GM18499 (cell line): Measurements from ENCODE around the gene MORN1.

Experiments
- ATAC-seq: cut with Tn5 transposase; IDR thresholded peaks from one replicate; pipeline ENCODE4 v1.9.1; 2021; ENCODE audit warnings: moderate number of reproducible peaks; ENCODE audit not compliant: insufficient read depth, unreplicated experiment

The MORN1 gene

DNA sequence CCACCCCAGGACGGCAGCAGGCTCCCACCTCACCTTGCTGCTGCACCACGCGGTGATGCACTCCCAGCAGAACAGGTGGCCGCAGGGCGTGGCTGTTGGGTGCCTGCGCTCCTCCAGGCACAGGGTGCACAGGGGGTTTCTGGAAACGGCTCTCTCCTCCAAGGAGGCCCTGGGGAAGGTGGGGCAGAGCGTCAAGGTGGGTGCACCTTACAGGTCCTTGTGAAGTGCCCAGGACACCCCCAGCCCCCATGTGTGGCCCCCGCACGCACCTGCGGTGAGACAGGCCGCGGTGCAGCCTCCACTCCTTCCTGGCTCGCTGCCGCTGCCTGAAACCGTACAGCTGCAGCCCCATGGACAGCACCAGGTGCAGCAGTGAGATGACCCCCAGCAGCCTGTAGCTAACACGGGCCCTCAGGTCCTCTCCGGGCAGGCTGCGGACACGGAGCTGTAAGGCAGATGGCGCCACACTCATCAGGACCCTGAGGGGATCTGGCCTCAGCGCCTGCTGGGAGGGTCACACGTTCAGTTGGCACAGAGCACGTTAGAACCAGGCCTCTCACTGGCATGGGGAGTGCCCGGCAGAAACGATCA lies 15.2 kb upstream of the MORN1 start:
- ATAC-seq: no peak

DNA sequence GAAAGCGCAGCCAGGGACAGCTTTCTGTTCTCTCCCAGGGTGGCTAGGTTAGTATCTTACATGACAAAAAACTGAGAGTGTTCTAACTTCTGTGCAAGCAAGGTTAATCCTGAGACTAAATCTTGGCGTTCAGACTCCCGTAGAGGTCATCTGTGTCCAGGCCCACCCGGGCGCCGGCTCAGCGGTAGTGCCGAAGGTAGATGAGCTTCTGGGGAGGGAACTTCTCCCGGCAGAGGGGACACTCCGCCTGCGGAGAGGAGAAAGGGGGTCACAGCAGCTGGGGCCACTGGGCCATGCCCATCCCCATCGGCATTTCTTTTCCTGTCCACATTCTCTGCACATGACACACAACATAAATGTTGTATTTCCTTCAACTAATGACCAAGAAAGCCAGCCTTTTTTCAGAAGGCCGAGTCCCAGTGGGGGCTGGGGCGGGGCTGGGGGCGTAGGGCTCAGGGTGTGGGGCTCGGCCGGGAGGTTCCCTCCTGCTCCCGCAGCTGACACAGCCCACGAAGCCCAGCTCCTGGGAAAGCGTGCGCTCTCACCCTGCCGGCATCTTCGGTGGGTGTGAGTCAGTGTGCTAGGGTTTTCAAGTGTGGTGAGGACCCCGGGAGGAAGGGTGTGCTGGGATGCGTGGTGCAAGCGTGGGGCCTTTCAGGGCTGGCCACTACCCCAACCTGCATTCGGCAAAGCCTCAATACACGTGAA lies 14.4 kb upstream of the MORN1 start:
- no peak for ATAC-seq

DNA sequence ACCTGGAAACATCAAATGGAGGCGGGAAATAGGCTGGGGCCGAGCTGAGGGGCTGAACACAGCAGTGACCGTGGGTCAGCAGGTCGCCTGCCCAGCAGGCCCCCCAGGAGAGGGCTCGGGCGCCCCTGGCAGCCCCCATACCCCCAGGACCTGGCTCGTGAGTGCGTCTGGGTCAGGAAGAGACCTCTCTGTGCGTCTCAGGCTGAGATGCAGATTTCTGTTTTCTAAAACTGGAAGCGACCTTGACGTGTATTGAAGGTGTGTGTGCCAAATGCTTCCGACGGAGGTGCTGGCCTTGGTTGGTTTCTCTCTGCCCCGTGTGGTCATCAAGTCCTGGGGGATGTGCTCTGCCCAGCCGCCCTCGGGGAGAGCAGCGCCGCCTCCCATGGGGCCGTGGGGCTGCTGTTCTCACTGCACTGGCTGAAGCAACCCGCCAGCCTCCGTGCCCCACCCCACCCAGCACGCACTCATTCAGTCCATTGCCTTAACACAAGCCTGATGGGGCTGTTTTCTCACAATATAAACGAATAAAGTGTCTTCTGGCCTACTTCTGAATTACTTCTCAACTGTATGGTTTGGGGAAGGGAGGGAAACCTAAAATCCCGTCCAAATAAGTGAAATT lies 13.6 kb upstream of the MORN1 start:
- ATAC-seq: no peak

- ATAC-seq: no peak
These were observed 13.0 kb upstream of the MORN1 start for GRCh38 chr1:2404142-2404889.

- no peak for ATAC-seq
These were observed 11.9 kb upstream of the MORN1 start for GRCh38 chr1:2403273-2403672.

- no peak for ATAC-seq
These were observed 11.1 kb upstream of the MORN1 start for GRCh38 chr1:2402420-2402819.

- ATAC-seq: no peak
These were observed 9.7 kb upstream of the MORN1 start for GRCh38 chr1:2400950-2401649.

DNA sequence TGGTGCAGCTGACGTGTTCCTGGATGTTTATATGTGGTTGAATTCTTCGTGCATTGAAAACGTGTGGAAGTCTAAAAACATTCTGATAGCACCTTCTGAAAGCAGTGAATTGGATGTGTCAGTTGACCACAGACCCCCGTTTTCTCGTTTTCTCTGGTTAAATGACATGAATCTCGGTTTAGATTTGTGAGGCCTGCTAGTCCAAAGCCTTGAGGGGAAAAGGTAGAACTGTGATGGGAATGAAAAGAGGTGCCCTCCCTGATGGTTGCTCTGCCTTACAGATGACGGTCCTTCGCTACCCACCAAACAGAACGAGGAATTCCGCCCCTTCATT lies 9.2 kb upstream of the MORN1 start:
- no peak for ATAC-seq

DNA sequence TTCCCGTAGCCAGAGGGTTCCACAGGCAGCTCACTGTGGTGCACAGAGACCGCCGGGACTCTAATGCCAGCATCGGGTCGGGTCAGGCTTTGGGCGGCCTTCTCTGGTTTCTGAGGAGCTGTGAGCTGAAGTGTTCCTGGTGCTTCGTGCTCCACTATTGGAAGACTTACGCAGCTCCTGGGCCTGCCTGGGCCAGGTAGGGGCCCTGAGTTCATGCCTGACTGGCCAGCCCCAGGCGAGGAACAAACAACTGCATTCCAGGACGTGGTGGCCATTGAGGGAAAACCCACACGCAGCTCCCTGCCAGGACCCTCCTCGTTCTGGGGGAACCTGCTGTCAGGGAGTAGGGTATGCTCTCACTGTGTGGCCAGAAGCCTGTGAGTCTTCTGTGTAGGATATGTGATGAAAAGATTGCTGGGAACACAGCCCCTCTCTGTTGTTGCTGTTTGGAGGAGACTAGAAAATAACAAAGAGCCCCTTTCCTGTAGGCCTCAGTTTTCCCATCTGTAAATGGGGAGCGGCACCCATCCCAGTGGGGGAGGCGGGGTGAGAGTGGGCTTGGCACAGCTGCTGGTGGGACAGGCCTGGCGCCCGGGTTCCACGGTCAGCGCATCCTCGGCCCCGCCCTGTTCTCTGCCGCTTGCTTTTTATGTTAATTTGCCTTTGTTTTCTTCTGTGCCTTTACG lies 8.7 kb upstream of the MORN1 start:
- no peak for ATAC-seq

GRCh38 chr1:2398871-2399270 lies 7.5 kb upstream of the MORN1 start:
- no peak for ATAC-seq

GRCh38 chr1:2397007-2397679 lies 5.8 kb upstream of the MORN1 start:
- ATAC-seq: no peak

DNA sequence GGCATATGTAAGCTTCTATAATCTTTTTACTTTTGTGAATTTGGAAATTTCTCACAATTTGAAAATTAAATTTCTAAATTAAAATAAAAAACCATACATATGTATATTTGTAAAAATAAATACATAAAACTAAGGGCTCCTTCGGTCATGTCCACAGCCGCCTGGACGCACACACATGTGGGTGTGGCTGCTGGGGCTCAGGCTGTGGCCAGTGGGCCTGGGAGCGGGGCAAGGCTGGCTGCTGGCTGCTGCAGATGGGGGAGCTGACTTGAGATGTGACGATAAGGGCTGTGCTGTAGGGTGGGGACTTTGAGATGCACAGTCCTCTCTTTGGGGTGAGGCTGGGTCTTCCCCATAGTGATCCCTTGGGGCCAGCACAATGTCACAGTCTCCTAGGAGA lies 5.1 kb upstream of the MORN1 start:
- no peak for ATAC-seq

GRCh38 chr1:2396059-2396458 lies 4.7 kb upstream of the MORN1 start:
- no peak for ATAC-seq

DNA sequence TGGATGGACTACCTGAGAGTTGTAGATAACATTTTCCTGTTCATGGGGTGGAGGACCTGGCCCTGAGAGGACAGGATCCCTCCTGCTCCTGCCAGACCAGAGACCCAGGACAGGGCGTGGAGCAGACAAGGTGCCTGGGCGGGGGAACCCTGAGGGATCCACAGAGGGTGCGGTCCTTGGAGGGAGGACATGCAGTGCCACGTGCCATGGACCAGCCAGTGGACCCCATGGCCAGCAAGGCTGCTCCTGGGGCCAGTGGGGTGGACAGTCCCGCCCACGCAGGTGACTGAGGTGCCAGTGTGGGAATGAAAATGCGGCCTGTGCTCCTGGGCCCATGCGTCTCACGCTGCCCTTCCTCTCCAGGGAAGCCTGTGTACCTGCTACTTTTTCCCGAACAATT lies 3.9 kb upstream of the MORN1 start:
- no peak for ATAC-seq

GRCh38 chr1:2394761-2395160 lies 3.4 kb upstream of the MORN1 start:
- ATAC-seq: no peak

- no peak for ATAC-seq
These were observed 2.9 kb upstream of the MORN1 start for GRCh38 chr1:2394220-2394619.

DNA sequence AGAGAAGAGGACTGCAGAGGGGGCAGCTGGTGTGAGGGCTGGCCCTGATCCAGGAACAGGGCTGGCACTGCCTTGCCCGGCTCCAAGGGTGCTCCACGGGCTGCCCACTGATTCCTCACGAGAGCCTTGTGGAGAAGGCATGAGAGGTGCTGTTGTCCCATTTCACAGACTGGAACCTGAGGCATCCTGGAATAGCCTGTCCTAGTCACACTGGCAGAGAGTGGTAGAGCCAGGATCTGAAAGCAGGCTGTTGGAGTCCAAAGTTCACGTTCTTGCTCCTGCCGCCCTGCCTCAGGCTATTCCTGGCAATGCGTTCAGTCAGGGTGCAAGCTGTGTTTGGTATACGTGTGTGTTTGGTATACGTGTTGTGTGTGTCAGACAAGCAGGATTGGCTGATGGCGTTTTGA lies 2.1 kb upstream of the MORN1 start:
- ATAC-seq: no peak

- ATAC-seq: no peak
These were observed 1.3 kb upstream of the MORN1 start for GRCh38 chr1:2392686-2393085.

DNA sequence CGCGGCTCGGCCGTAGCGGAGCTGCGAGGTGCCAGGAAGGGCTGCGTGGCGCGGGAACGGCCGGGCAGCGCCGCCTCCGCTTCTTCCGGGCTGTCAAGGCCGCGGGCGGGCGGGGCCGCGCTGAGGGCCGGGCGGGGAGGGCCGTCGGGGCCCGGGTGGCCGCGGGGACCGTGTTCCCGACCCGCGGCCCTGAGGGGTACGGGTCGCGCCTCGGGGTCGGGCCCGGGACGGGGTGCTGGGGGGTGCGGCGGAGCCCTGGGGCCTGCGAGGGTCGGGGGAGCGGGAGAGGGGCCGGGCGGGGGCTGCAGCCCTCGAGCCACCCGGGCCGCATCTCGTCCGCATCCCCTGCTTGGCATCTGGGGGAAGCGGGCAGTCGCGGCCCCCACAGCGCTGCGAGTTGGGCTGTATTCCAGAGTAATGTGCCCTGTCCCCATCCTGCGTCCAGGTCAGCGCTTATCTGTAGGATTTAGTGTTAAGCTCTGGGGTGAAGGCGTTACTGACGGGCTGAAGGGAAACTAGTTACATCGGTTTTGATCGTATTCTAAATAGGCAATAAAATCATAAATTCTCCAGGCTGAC lies 666 bp upstream of the MORN1 start:
- no peak for ATAC-seq
